Activated CD8-positive, alpha-beta T cell treated with anti-CD3 and anti-CD28 coated beads for 36 hours (primary cell): ENCODE data around the gene SLC35B4. TPM values are rescaled to one million over a fixed set of nuclear protein-coding genes. Genes with fewer than 3 reads are reported as not detected.

Experiments used
- ATAC-seq: fragments of 200-7000 bp; cut with Tn5 transposase; one replicate; pipeline ENCODE4 v1.10.0; 2021; ENCODE audit warnings: mild to moderate bottlenecking, moderate library complexity
- CTCF ChIA-PET: fragments of 350-600 bp; sonication (Branson Sonifier 250); formaldehyde crosslinking; loops from one replicate; lab custom pipeline; 2021; ENCODE audit warnings: antibody characterized with exemption; lab: Charles Lee
- POLR2A ChIA-PET: fragments of 350-600 bp; sonication (Branson Sonifier 250); formaldehyde crosslinking; loops from one replicate; lab custom pipeline; 2021; ENCODE audit warnings: antibody characterized with exemption; lab: Charles Lee
- DNase-seq: peaks from one replicate; pipeline ENCODE4 v3.0.0-alpha.2; 2020
- H3K27ac Mint-ChIP-seq: one replicate; pipeline ENCODE4 v1.8.0; 2021; ENCODE audit warnings: mild to moderate bottlenecking, mixed read lengths
- H3K27me3 Mint-ChIP-seq: one replicate; pipeline ENCODE4 v1.8.0; 2021; ENCODE audit warnings: mixed read lengths
- H3K36me3 Mint-ChIP-seq: one replicate; pipeline ENCODE4 v1.8.0; 2021; ENCODE audit warnings: low read depth, mixed read lengths
- H3K4me1 Mint-ChIP-seq: one replicate; pipeline ENCODE4 v1.8.0; 2021; ENCODE audit warnings: low read depth, mixed read lengths
- H3K4me3 Mint-ChIP-seq: one replicate; pipeline ENCODE4 v1.8.0; 2021; ENCODE audit warnings: mild to moderate bottlenecking, moderate library complexity, mixed read lengths
- H3K9me3 Mint-ChIP-seq: one replicate; pipeline ENCODE4 v1.8.0; 2021; ENCODE audit warnings: mixed read lengths
- CTCF ChIP-seq: fragments of 200-600 bp; IDR thresholded peaks from one replicate; pipeline ENCODE4 v1.8.0; 2022; ENCODE audit warnings: antibody characterized with exemption, mild to moderate bottlenecking
- intact Hi-C: fragments of 100-400 bp; cut with micrococcal nuclease; formaldehyde crosslinking; loops from one replicate; pipeline ENCODE4 v1.10.0; 2022
- total RNA-seq, 2 experiments: library from RNA; stranded (reverse); gene quantifications; one replicate each; pipeline ENCODE4 v1.2.3, GENCODE V29; 2021

SLC35B4 gene
- total RNA-seq, 2 experiments from 2014 or later = 11.7 to 13.7 TPM

- ATAC-seq = no peak
- intact Hi-C loops = no loop called here
- CTCF ChIA-PET = no interaction called here
- Mint-ChIP-seq H3K27me3 (no peaks in the 10 kb centered on the region), H3K36me3 (peaks cover 13% of the 10 kb centered on the region), H3K9me3 (no peaks in the 10 kb centered on the region), H3K27ac (no peak overlapping the region), H3K4me1 (no peaks in the 10 kb centered on the region), H3K4me3 (no peak overlapping the region)
- no peak for DNase-seq
- POLR2A ChIA-PET = no interaction called here
- no peak for TF ChIP-seq CTCF
Observed at GRCh38 chr7:134290286-134290685, 26.4 kb downstream of the SLC35B4 start.

DNA sequence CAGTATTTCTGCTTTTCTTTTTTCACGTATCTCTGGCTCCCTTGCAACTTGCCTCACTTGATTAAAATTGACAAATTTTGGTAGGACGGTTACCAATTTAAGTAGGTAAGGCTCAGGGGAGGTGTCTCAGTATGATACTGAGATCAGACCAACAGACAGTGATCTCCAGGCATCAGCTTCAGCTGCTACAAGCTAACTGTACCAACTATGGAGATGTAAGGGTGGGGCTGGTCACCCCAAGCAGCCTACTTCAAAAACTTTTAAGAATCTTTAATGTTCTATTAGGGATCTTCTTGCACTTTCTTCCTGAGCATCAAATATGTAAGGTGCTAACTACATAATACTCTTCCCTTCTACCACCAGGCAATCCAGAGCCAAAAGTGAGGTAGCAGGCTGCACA is 26.9 kb downstream of the SLC35B4 start:
- intact Hi-C loops = no loop called here
- no peak overlapping the region for H3K27ac Mint-ChIP-seq
- H3K4me3 Mint-ChIP-seq = no peak overlapping the region
- no peaks in the 10 kb centered on the region for H3K27me3 Mint-ChIP-seq
- H3K4me1 Mint-ChIP-seq = no peaks in the 10 kb centered on the region
- peaks cover 12% of the 10 kb centered on the region for H3K36me3 Mint-ChIP-seq
- no peak for TF ChIP-seq CTCF
- POLR2A ChIA-PET = no interaction called here
- CTCF ChIA-PET = no interaction called here
- DNase-seq (no peak), ATAC-seq (no peak)
- no peaks in the 10 kb centered on the region for H3K9me3 Mint-ChIP-seq

DNA sequence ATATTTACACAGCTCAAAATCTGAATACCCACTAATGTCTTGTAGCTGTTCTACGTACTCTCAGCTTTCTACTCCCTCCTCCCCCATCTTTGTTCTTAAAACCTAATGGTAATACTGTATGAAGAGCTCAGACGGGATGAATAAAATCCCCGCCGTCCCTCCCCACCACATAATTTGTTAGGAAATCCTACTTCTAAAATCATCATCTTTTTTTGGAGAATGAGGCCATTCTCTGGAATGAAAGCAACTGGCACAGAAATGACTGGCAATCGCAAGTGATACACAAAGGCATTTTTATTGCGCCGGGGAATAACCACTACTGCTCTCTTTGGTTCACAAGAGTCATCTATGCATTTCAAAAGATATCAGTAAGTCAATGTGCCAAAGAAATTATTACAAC is 27.3 kb downstream of the SLC35B4 start:
- Mint-ChIP-seq H3K4me3 (no peak overlapping the region), H3K36me3 (peaks cover 8% of the 10 kb centered on the region), H3K4me1 (no peaks in the 10 kb centered on the region), H3K27ac (no peak overlapping the region), H3K27me3 (no peaks in the 10 kb centered on the region), H3K9me3 (no peaks in the 10 kb centered on the region)
- POLR2A ChIA-PET = no interaction called here
- ATAC-seq (no peak), DNase-seq (no peak)
- CTCF ChIA-PET = no interaction called here
- TF ChIP-seq CTCF = no peak
- intact Hi-C loops = no loop called here

- POLR2A ChIA-PET = interaction anchor here (0.6 kb wide), 1 partner anchor 1607 kb away, joined by 3 read pairs; no protein-coding TSS in a partner anchor
- no peak for TF ChIP-seq CTCF
- H3K36me3 Mint-ChIP-seq = no peaks in the 10 kb centered on the region
- H3K9me3 Mint-ChIP-seq = no peaks in the 10 kb centered on the region
- intact Hi-C loops = no loop called here
- CTCF ChIA-PET = no interaction called here
- no peaks in the 10 kb centered on the region for H3K4me1 Mint-ChIP-seq
- no peak overlapping the region for H3K27ac Mint-ChIP-seq
- no peak overlapping the region for H3K4me3 Mint-ChIP-seq
- DNase-seq = no peak
- H3K27me3 Mint-ChIP-seq = no peaks in the 10 kb centered on the region
- ATAC-seq = no peak
Observed at GRCh38 chr7:134287916-134288659, 28.6 kb downstream of the SLC35B4 start.

- Mint-ChIP-seq H3K4me3 (no peak overlapping the region), H3K27ac (no peak overlapping the region), H3K27me3 (peaks cover 7% of the 10 kb centered on the region), H3K36me3 (no peaks in the 10 kb centered on the region), H3K4me1 (no peaks in the 10 kb centered on the region), H3K9me3 (no peaks in the 10 kb centered on the region)
- intact Hi-C loops = no loop called here
- POLR2A ChIA-PET = no interaction called here
- ATAC-seq (no peak), DNase-seq (no peak)
- CTCF ChIA-PET = no interaction called here
- TF ChIP-seq CTCF = no peak
Observed at GRCh38 chr7:134284952-134285351, 31.8 kb downstream of the SLC35B4 start.
